ENCODE measurements around the gene GUCY2F.

The GUCY2F gene

GRCh38 chrX:109440475-109440874, 41.4 kb downstream of the GUCY2F start:
- Mint-ChIP-seq H3K4me3 (no peak overlapping the region), H3K27ac (no peak overlapping the region), H3K36me3 (ENCODE audit: low read depth) (no peaks in the 10 kb centered on the region), H3K27me3 (ENCODE audit: low read depth, poor library complexity) (no peaks in the 10 kb centered on the region), H3K4me1 (no peaks in the 10 kb centered on the region), H3K9me3 (peaks cover 2% of the 10 kb centered on the region)
- DNase-seq: no peak
- no peak for TF ChIP-seq CTCF (IDR thresholded peaks at IDR 0.05)

- TF ChIP-seq CTCF (IDR thresholded peaks at IDR 0.05): no peak
- Mint-ChIP-seq H3K9me3 (peaks cover 30% of the 10 kb centered on the region), H3K27ac (no peak overlapping the region), H3K36me3 (ENCODE audit: low read depth) (peaks cover 8% of the 10 kb centered on the region), H3K27me3 (ENCODE audit: low read depth, poor library complexity) (no peaks in the 10 kb centered on the region), H3K4me1 (peaks cover 9% of the 10 kb centered on the region), H3K4me3 (no peak overlapping the region)
- DNase-seq: no peak
Observed at GRCh38 chrX:109409181-109409580, 72.7 kb downstream of the GUCY2F start.

- H3K9me3 Mint-ChIP-seq: peaks cover 20% of the 10 kb centered on the region
- no peak for TF ChIP-seq CTCF (IDR thresholded peaks at IDR 0.05)
- H3K4me3 Mint-ChIP-seq: no peak overlapping the region
- peaks cover 52% of the 10 kb centered on the region for H3K4me1 Mint-ChIP-seq
- no peak overlapping the region for H3K27ac Mint-ChIP-seq
- DNase-seq: no peak
- peaks cover 8% of the 10 kb centered on the region for H3K36me3 Mint-ChIP-seq (ENCODE audit: low read depth)
- peaks cover 3% of the 10 kb centered on the region for H3K27me3 Mint-ChIP-seq (ENCODE audit: low read depth, poor library complexity)
Observed at GRCh38 chrX:109403922-109404321, 78.0 kb downstream of the GUCY2F start.

- Mint-ChIP-seq H3K36me3 (ENCODE audit: low read depth) (no peaks in the 10 kb centered on the region), H3K27me3 (ENCODE audit: low read depth, poor library complexity) (peaks cover 3% of the 10 kb centered on the region), H3K9me3 (no peaks in the 10 kb centered on the region), H3K27ac (peak overlapping the region; percentile 17), H3K4me3 (no peak overlapping the region), H3K4me1 (peaks cover 78% of the 10 kb centered on the region)
- no peak for DNase-seq
- no peak for TF ChIP-seq CTCF (IDR thresholded peaks at IDR 0.05)
Observed at GRCh38 chrX:109399831-109400230, 82.1 kb downstream of the GUCY2F start.

- TF ChIP-seq CTCF (IDR thresholded peaks at IDR 0.05): no peak
- Mint-ChIP-seq H3K27ac (no peak overlapping the region), H3K36me3 (ENCODE audit: low read depth) (no peaks in the 10 kb centered on the region), H3K27me3 (ENCODE audit: low read depth, poor library complexity) (peaks cover 3% of the 10 kb centered on the region), H3K4me3 (no peak overlapping the region), H3K4me1 (peaks cover 82% of the 10 kb centered on the region), H3K9me3 (no peaks in the 10 kb centered on the region)
- no peak for DNase-seq
Observed at GRCh38 chrX:109398833-109399232, 83.1 kb downstream of the GUCY2F start.

- H3K4me1 Mint-ChIP-seq: peaks cover 76% of the 10 kb centered on the region
- H3K9me3 Mint-ChIP-seq: no peaks in the 10 kb centered on the region
Observed at GRCh38 chrX:109398061-109398460, 83.8 kb downstream of the GUCY2F start.

More at GRCh38 chrX:109398061-109398460, 83.8 kb downstream of the GUCY2F start:
- Mint-ChIP-seq H3K4me3 (no peak overlapping the region), H3K27ac (no peak overlapping the region), H3K27me3 (ENCODE audit: low read depth, poor library complexity) (peaks cover 3% of the 10 kb centered on the region), H3K36me3 (ENCODE audit: low read depth) (no peaks in the 10 kb centered on the region)
- TF ChIP-seq CTCF (IDR thresholded peaks at IDR 0.05): no peak
- no peak for DNase-seq
